Endothelial cell (in vitro differentiated cells): ENCODE data around the gene CACNA2D3. TPM values are rescaled to one million over a fixed set of nuclear protein-coding genes. Genes with fewer than 3 reads are reported as not detected.

Experiments
- DNase-seq: peaks from one replicate; pipeline ENCODE4 v3.0.0; 2021; ENCODE audit warnings: low spot score
- H3K27ac Mint-ChIP-seq: one replicate; pipeline ENCODE4 v1.8.0; 2021; ENCODE audit warnings: mixed read lengths, inconsistent platforms; ENCODE audit not compliant: unreplicated experiment
- H3K27me3 Mint-ChIP-seq: one replicate; pipeline ENCODE4 v1.8.0; 2021; ENCODE audit warnings: mild to moderate bottlenecking, moderate library complexity, mixed read lengths, inconsistent platforms; ENCODE audit not compliant: unreplicated experiment
- H3K36me3 Mint-ChIP-seq: one replicate; pipeline ENCODE4 v1.8.0; 2021; ENCODE audit warnings: mild to moderate bottlenecking, low read depth, mixed read lengths, inconsistent platforms; ENCODE audit not compliant: unreplicated experiment
- H3K4me1 Mint-ChIP-seq: one replicate; pipeline ENCODE4 v1.8.0; 2021; ENCODE audit warnings: mild to moderate bottlenecking, mixed read lengths, inconsistent platforms; ENCODE audit not compliant: unreplicated experiment
- H3K4me3 Mint-ChIP-seq: one replicate; pipeline ENCODE4 v1.8.0; 2021; ENCODE audit warnings: mild to moderate bottlenecking, mixed read lengths, inconsistent platforms; ENCODE audit not compliant: unreplicated experiment
- H3K9me3 Mint-ChIP-seq: one replicate; pipeline ENCODE4 v1.8.0; 2021; ENCODE audit warnings: mixed read lengths, inconsistent platforms; ENCODE audit not compliant: unreplicated experiment
- CTCF ChIP-seq: fragments of 200-600 bp; sonication (generic); IDR thresholded peaks from one replicate; pipeline ENCODE4 v1.5.0; 2021; ENCODE audit warnings: antibody characterized with exemption; ENCODE audit not compliant: unreplicated experiment
- total RNA-seq: library from RNA; stranded (reverse); fragmentation: NEBNext Ultra II Directional; extraction: Animal tissue kit (Norgen Biotek cat#: 25700); gene quantifications from one replicate; pipeline ENCODE4 v1.2.1, GENCODE V29; 2021; ENCODE audit not compliant: unreplicated experiment

CACNA2D3 gene
- total RNA-seq, 1 donor from 2014 or later, result 0.46 TPM

- no peak for DNase-seq
- Mint-ChIP-seq H3K9me3 (no peaks in the 10 kb centered on the region), H3K27ac (no peak overlapping the region), H3K27me3 (no peaks in the 10 kb centered on the region), H3K4me1 (peaks cover 20% of the 10 kb centered on the region), H3K4me3 (no peak overlapping the region), H3K36me3 (no peaks in the 10 kb centered on the region)
- no peak for TF ChIP-seq CTCF
Observed at GRCh38 chr3:54874816-54875556, 752.6 kb downstream of the CACNA2D3 start.

- Mint-ChIP-seq H3K4me3 (no peak overlapping the region), H3K36me3 (no peaks in the 10 kb centered on the region), H3K27me3 (no peaks in the 10 kb centered on the region), H3K4me1 (peaks cover 20% of the 10 kb centered on the region), H3K9me3 (no peaks in the 10 kb centered on the region), H3K27ac (no peak overlapping the region)
- no peak for DNase-seq
- no peak for TF ChIP-seq CTCF
Observed at GRCh38 chr3:54875596-54876268, 753.4 kb downstream of the CACNA2D3 start.

- DNase-seq, result no peak
- H3K4me3 Mint-ChIP-seq, result no peak overlapping the region
- TF ChIP-seq CTCF, result no peak
- no peak overlapping the region for H3K27ac Mint-ChIP-seq
- no peaks in the 10 kb centered on the region for H3K36me3 Mint-ChIP-seq
- no peaks in the 10 kb centered on the region for H3K27me3 Mint-ChIP-seq
- H3K9me3 Mint-ChIP-seq, result no peaks in the 10 kb centered on the region
- peaks cover 20% of the 10 kb centered on the region for H3K4me1 Mint-ChIP-seq
Observed at GRCh38 chr3:54876694-54877093, 754.3 kb downstream of the CACNA2D3 start.

- H3K27me3 Mint-ChIP-seq, result no peaks in the 10 kb centered on the region
- TF ChIP-seq CTCF, result no peak
Observed at GRCh38 chr3:54877730-54878129, 755.4 kb downstream of the CACNA2D3 start.

GRCh38 chr3:54878145-54878544 lies 755.8 kb downstream of the CACNA2D3 start:
- no peak for TF ChIP-seq CTCF
- peaks cover 19% of the 10 kb centered on the region for H3K4me1 Mint-ChIP-seq
- no peaks in the 10 kb centered on the region for H3K36me3 Mint-ChIP-seq
- no peak overlapping the region for H3K27ac Mint-ChIP-seq
- H3K4me3 Mint-ChIP-seq, result no peak overlapping the region
- H3K9me3 Mint-ChIP-seq, result no peaks in the 10 kb centered on the region
- no peak for DNase-seq
- H3K27me3 Mint-ChIP-seq, result no peaks in the 10 kb centered on the region

More at GRCh38 chr3:54877730-54878129, 755.4 kb downstream of the CACNA2D3 start:
- Mint-ChIP-seq H3K9me3 (no peaks in the 10 kb centered on the region), H3K4me1 (peaks cover 20% of the 10 kb centered on the region), H3K36me3 (no peaks in the 10 kb centered on the region), H3K4me3 (no peak overlapping the region), H3K27ac (no peak overlapping the region)
- no peak for DNase-seq
